ENCODE data around the gene GDPD3. TPM values are rescaled to one million over a fixed set of nuclear protein-coding genes. Genes with fewer than 3 reads are reported as not detected.

The GDPD3 gene
- total and polyA plus RNA-seq, 2 of the 13 experiments (the other 11 are each of a cell fraction or from before 2014, with no cell fraction given): 18.7 to 20.6 TPM

DNA sequence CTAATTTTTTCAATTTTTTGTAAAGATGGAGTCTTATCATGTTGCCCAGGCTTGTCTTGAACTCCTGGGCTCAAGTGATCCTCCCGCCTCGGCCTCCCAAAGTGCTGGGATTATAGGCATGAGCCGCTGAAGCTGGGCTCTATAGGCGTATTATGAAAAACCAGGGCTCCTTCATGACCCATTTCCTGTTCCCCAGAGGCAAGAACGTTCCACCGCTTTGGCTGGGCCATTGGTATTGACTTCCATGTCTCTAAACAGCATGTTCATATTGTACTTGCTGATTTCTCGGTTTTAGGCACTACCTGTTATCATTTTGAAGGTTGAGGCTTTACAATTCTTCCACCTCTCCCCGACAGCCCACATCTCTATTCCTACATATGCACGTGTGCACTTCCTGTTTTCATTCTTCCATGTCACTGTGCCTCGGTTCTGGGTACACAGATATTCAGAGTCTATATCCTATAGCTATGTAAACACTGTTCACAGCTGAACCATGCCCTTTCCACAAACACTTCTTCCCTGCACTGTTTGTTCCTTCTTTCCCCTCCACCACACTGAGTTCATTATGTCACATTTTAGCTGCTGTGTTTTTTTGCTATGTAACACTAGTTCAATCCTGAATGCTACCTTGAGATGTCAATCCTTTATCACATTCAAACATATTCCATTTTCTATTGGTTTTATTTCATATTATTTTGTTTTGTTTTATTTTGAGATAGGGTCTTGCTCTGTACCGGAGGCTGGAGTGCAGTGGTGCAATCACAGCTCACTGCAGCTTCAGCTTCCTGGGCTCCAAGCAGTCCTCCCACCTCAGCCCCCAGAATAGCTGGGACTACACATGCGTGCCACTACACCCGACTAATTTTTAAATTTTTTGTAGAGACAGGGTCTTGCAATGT, 26.5 kb upstream of the GDPD3 start (continued):
- TF ChIP-seq, protein P1, sequence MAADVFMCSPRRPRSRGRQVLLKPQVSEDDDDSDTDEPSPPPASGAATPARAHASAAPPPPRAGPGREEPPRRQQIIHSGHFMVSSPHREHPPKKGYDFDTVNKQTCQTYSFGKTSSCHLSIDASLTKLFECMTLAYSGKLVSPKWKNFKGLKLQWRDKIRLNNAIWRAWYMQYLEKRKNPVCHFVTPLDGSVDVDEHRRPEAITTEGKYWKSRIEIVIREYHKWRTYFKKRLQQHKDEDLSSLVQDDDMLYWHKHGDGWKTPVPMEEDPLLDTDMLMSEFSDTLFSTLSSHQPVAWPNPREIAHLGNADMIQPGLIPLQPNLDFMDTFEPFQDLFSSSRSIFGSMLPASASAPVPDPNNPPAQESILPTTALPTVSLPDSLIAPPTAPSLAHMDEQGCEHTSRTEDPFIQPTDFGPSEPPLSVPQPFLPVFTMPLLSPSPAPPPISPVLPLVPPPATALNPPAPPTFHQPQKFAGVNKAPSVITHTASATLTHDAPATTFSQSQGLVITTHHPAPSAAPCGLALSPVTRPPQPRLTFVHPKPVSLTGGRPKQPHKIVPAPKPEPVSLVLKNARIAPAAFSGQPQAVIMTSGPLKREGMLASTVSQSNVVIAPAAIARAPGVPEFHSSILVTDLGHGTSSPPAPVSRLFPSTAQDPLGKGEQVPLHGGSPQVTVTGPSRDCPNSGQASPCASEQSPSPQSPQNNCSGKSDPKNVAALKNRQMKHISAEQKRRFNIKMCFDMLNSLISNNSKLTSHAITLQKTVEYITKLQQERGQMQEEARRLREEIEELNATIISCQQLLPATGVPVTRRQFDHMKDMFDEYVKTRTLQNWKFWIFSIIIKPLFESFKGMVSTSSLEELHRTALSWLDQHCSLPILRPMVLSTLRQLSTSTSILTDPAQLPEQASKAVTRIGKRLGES (CRISPR knock-in tag; IDR thresholded peaks at IDR 0.05; ENCODE audit: borderline replicate concordance): peak; percentile 57; the same call in 1 of the 2 replicates
- no peak for TF ChIP-seq SMARCC2 (IDR thresholded peaks at IDR 0.05)
- TF ChIP-seq TCF7L2 (IDR thresholded peaks at IDR 0.05; ENCODE audit: low read depth, low read length): no peak
- TF ChIP-seq ZNF510 (CRISPR knock-in tag; IDR thresholded peaks at IDR 0.05; ENCODE audit: low read depth): peak; percentile 70
- TF ChIP-seq REPIN1 (CRISPR knock-in tag; IDR thresholded peaks at IDR 0.05; ENCODE audit: borderline replicate concordance, low read depth): peak; percentile 25; the same call in 1 of the 2 replicates
- TF ChIP-seq YEATS2 (CRISPR knock-in tag; IDR thresholded peaks at IDR 0.05; ENCODE audit: borderline replicate concordance): peak; percentile 64; the same call in 1 of the 2 replicates
- TF ChIP-seq ZNF619 (CRISPR knock-in tag; IDR thresholded peaks at IDR 0.05): no peak
- TF ChIP-seq, protein P2, sequence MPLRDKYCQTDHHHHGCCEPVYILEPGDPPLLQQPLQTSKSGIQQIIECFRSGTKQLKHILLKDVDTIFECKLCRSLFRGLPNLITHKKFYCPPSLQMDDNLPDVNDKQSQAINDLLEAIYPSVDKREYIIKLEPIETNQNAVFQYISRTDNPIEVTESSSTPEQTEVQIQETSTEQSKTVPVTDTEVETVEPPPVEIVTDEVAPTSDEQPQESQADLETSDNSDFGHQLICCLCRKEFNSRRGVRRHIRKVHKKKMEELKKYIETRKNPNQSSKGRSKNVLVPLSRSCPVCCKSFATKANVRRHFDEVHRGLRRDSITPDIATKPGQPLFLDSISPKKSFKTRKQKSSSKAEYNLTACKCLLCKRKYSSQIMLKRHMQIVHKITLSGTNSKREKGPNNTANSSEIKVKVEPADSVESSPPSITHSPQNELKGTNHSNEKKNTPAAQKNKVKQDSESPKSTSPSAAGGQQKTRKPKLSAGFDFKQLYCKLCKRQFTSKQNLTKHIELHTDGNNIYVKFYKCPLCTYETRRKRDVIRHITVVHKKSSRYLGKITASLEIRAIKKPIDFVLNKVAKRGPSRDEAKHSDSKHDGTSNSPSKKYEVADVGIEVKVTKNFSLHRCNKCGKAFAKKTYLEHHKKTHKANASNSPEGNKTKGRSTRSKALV (CRISPR knock-in tag; IDR thresholded peaks at IDR 0.05): peak; percentile 21; the same call in 1 of the 2 replicates
- peak; percentile 96 for TF ChIP-seq SOX5 (CRISPR knock-in tag; IDR thresholded peaks at IDR 0.05; ENCODE audit: borderline replicate concordance)
- peak; percentile 90 for TF ChIP-seq ZKSCAN8 (CRISPR knock-in tag; IDR thresholded peaks at IDR 0.05; ENCODE audit: borderline replicate concordance)
- 0 out of 2 replicates have a peak, but pooled peaks have one; percentile 23 for TF ChIP-seq RFX3 (CRISPR knock-in tag; IDR thresholded peaks at IDR 0.05)
- no peak for TF ChIP-seq RFX1 (IDR thresholded peaks at IDR 0.05)
- TF ChIP-seq ZBTB20 (CRISPR knock-in tag; IDR thresholded peaks at IDR 0.05; ENCODE audit: borderline replicate concordance, low read depth): peak; percentile 100
- no peak for TF ChIP-seq XRCC5 (optimal IDR thresholded peaks at IDR 0.05; ENCODE audit: low read length)
- peak; percentile 86 for TF ChIP-seq SKI (IDR thresholded peaks at IDR 0.05; ENCODE audit: partially characterized antibody)
- peak; percentile 94 for TF ChIP-seq ZNF414 (CRISPR knock-in tag; IDR thresholded peaks at IDR 0.05)
- TF ChIP-seq ZNF235 (CRISPR knock-in tag; IDR thresholded peaks at IDR 0.05; ENCODE audit: borderline replicate concordance): no peak
- TF ChIP-seq NR2F6 (IDR thresholded peaks at IDR 0.05): peak; percentile 89
- TF ChIP-seq NR2F6 (CRISPR knock-in tag; IDR thresholded peaks at IDR 0.05): peak; percentile 97
- no peak for TF ChIP-seq ZSCAN22 (CRISPR knock-in tag; IDR thresholded peaks at IDR 0.05)
- TF ChIP-seq, protein P3, sequence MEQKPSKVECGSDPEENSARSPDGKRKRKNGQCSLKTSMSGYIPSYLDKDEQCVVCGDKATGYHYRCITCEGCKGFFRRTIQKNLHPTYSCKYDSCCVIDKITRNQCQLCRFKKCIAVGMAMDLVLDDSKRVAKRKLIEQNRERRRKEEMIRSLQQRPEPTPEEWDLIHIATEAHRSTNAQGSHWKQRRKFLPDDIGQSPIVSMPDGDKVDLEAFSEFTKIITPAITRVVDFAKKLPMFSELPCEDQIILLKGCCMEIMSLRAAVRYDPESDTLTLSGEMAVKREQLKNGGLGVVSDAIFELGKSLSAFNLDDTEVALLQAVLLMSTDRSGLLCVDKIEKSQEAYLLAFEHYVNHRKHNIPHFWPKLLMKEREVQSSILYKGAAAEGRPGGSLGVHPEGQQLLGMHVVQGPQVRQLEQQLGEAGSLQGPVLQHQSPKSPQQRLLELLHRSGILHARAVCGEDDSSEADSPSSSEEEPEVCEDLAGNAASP (CRISPR knock-in tag; IDR thresholded peaks at IDR 0.05; ENCODE audit: borderline replicate concordance): peak; percentile 72; the same call in 1 of the 2 replicates

Data from HepG2 (cell line).